HepG2 (cell line): ENCODE measurements around the gene ABHD10. TPM values are rescaled to one million over a fixed set of nuclear protein-coding genes. Genes with fewer than 3 reads are reported as not detected.

Experiments
- ATAC-seq: fragments of 200-7000 bp; cut with Tn5 transposase; 3 replicates; pipeline ENCODE4 v1.9.1; 2020; ENCODE audit warnings: mild to moderate bottlenecking, moderate library complexity
- BruUV-seq: library from RNA; stranded (reverse); fragments of 400-500 nt; replicated peaks from 2 replicates; lab custom pipeline; 2021; lab: Mats Ljungman, UMichigan
- CTCF ChIA-PET: fragments of 300-600 bp; formaldehyde crosslinking; extraction: SDS; loops from one replicate; lab custom pipeline; 2021; ENCODE audit warnings: low total read pairs, inconsistent platforms, low intra/inter-chr PET ratio; lab: Yijun Ruan, JAX
- POLR2A ChIA-PET: fragments of 350-600 bp; sonication (Branson Sonifier 250); formaldehyde crosslinking; loops from one replicate; lab custom pipeline; 2020; ENCODE audit warnings: antibody characterized with exemption, inconsistent platforms; lab: Yijun Ruan, JAX
- DNase-seq: peaks from one replicate; pipeline ENCODE4 v3.0.0-alpha.2; 2015; ENCODE audit warnings: low spot score
- FAIRE-seq: peaks from 3 replicates; lab custom pipeline; 2011; peaks lifted over from hg19 to GRCh38; lab: Jason Lieb, UNC
- H2AFZ ChIP-seq: one replicate; pipeline ENCODE4 v1.6.1; 2011; ENCODE audit warnings: low read length, inconsistent platforms
- H3K27ac ChIP-seq: fragments of 300-600 bp; 3 replicates; pipeline ENCODE4 v1.8.0; 2011; ENCODE audit warnings: mixed run types, mild to moderate bottlenecking, mixed read lengths, low read length, inconsistent platforms; ENCODE audit not compliant: insufficient read depth; ENCODE audit errors: extremely low read length
- H3K27me3 ChIP-seq, 2 experiments: fragments of 200-600 bp in 1 of 2; 2 replicates in 1 of 2; 3 replicates in 1 of 2; pipeline versions ENCODE4 v1.6.0 to v1.8.0; 2011; ENCODE audit warnings: low read length in 2 of 2, mild to moderate bottlenecking in 2 of 2, moderate library complexity in 2 of 2, inconsistent platforms in 1 of 2; ENCODE audit not compliant: insufficient read depth in 2 of 2, control insufficient read depth in 1 of 2
- H3K36me3 ChIP-seq, 2 experiments: fragments of 200-600 bp in 1 of 2; replicated peaks in 1 of 2; 2 replicates in 1 of 2; 3 replicates in 1 of 2; pipeline versions ENCODE4 v1.5.1 to v1.8.0; 2011; ENCODE audit warnings: low read length in 2 of 2, inconsistent platforms in 1 of 2; ENCODE audit not compliant: insufficient read depth in 2 of 2, control insufficient read depth in 1 of 2
- H3K4me1 ChIP-seq: 2 replicates; pipeline ENCODE4 v1.5.1; 2012; ENCODE audit warnings: low read length, inconsistent platforms; ENCODE audit not compliant: insufficient read depth
- H3K4me2 ChIP-seq: 2 replicates; pipeline ENCODE4 v1.6.0; 2011; ENCODE audit warnings: low read depth, low read length, inconsistent platforms
- H3K4me3 ChIP-seq, 3 experiments: fragments of 200-600 bp in 1 of 3; sonication (generic), shearing (Covaris generic) in 1 of 3; replicated peaks in 1 of 3; 2 replicates each; pipeline ENCODE4 v1.5.1; 2011 to 2016; ENCODE audit warnings: low read length in 3 of 3, inconsistent platforms in 2 of 3, low read depth in 2 of 3, mild to moderate bottlenecking in 2 of 3, control low read depth in 1 of 3, mixed read lengths in 1 of 3; ENCODE audit not compliant: insufficient read depth in 1 of 3
- H3K79me2 ChIP-seq: one replicate; pipeline ENCODE4 v1.6.1; 2011; ENCODE audit warnings: low read length, inconsistent platforms; ENCODE audit not compliant: insufficient read depth
- H3K9ac ChIP-seq: 2 replicates; pipeline ENCODE4 v1.6.0; 2011; ENCODE audit warnings: mild to moderate bottlenecking, low read depth, low read length, inconsistent platforms; ENCODE audit not compliant: insufficient read depth
- H3K9me3 ChIP-seq: 2 replicates; pipeline ENCODE4 v1.5.1; 2012; ENCODE audit warnings: mild to moderate bottlenecking, low read length
- H4K20me1 ChIP-seq: 2 replicates; pipeline ENCODE4 v1.6.0; 2011; ENCODE audit warnings: inconsistent platforms, mild to moderate bottlenecking, low read length, moderate library complexity; ENCODE audit not compliant: insufficient read depth
- CHD4 ChIP-seq: fragments of 200-600 bp; sonication (generic); IDR thresholded peaks from 2 replicates; pipeline ENCODE4 v1.7.0; 2017; ENCODE audit warnings: mild to moderate bottlenecking, low read length, borderline replicate concordance
- EHMT2 ChIP-seq: fragments of 200-600 bp; sonication (generic); IDR thresholded peaks from 2 replicates; pipeline ENCODE4 v1.7.0; 2017; ENCODE audit warnings: antibody characterized with exemption, low read depth, low read length, borderline replicate concordance
- IRF2 ChIP-seq: IDR thresholded peaks from 2 replicates; pipeline ENCODE4 v1.6.1; 2018; ENCODE audit warnings: missing genetic modification reagents, missing compliant biosample characterization
- NFKBIZ ChIP-seq: IDR thresholded peaks from 2 replicates; pipeline ENCODE4 v1.6.1; 2018; ENCODE audit warnings: missing genetic modification reagents, missing compliant biosample characterization
- PCBP2 ChIP-seq: fragments of 200-400 bp; formaldehyde crosslinking; optimal IDR thresholded peaks from 2 replicates; pipeline ENCODE3; 2018; ENCODE audit warnings: low read length, low read depth; ENCODE audit not compliant: poor library complexity, severe bottlenecking
- PRMT3 ChIP-seq: sonication (generic); formaldehyde crosslinking; IDR thresholded peaks from 2 replicates; pipeline ENCODE4 v1.8.1; 2022; ENCODE audit warnings: low read depth, mild to moderate bottlenecking, moderate library complexity, missing genetic modification reagents, borderline replicate concordance
- THAP11 ChIP-seq: IDR thresholded peaks from 2 replicates; pipeline ENCODE4 v1.6.1; 2016; ENCODE audit warnings: missing biosample characterization, missing genetic modification reagents
- ZNF264 ChIP-seq: sonication (generic); formaldehyde crosslinking; IDR thresholded peaks from 2 replicates; pipeline ENCODE4 v1.4.0; 2020; ENCODE audit warnings: missing genetic modification reagents
- ZNF546 ChIP-seq: sonication (generic); formaldehyde crosslinking; conservative IDR thresholded peaks from 2 replicates; pipeline ENCODE4 v1.8.1; 2023; ENCODE audit warnings: mild to moderate bottlenecking, missing genetic modification reagents
- ZNF777 ChIP-seq: sonication (generic); formaldehyde crosslinking; IDR thresholded peaks from 2 replicates; pipeline ENCODE4 v1.4.0; 2020; ENCODE audit warnings: missing genetic modification reagents
- ZSCAN30 ChIP-seq: sonication (generic); formaldehyde crosslinking; IDR thresholded peaks from 2 replicates; pipeline ENCODE4 v1.5.0; 2020; ENCODE audit warnings: mild to moderate bottlenecking, missing genetic modification reagents
- WGBS: methylation state at CpG from one replicate; pipeline ENCODE4 v1.1.6; 2017; ENCODE audit warnings: low lambda C conversion rate; 5-methylcytosine and 5-hydroxymethylcytosine counted together
- in situ Hi-C: cut with HindIII; loops from 2 replicates; pipeline ENCODE4 v1.10.0; 2017; ENCODE audit warnings: low pct_unique_long_range_greater_than_20kb; ENCODE audit not compliant: extremely low pct_ligation_motif_present
- intact Hi-C: fragments of 100-400 bp; cut with micrococcal nuclease; formaldehyde crosslinking; loops from one replicate; pipeline ENCODE4 v1.10.0; 2022; ENCODE audit not compliant: unreplicated experiment
- polyA plus RNA-seq, 8 experiments: library from polyadenylated mRNA; depleted of rRNA in 3 of 8; stranded (reverse) in 7 of 8; unstranded in 1 of 8; fragments of >200 nt; fragmentation: Illumina TruSeq in 4 of 8; extraction: Trizol in 4 of 8; gene quantifications; 2 replicates each; pipeline versions ENCODE4 v1.2.1 to v1.2.3, GENCODE V29; 2011 to 2016; ENCODE audit warnings: low read depth in 4 of 8, missing spikeins in 1 of 8, mixed read lengths in 1 of 8; ENCODE audit not compliant: insufficient read depth in 1 of 8
- total RNA-seq, 5 experiments: library from RNA; depleted of rRNA; stranded (reverse); fragments of >200 nt; fragmentation: Illumina TruSeq; extraction: Trizol; gene quantifications; 2 replicates each; pipeline ENCODE4 v1.2.3, GENCODE V29; 2016; ENCODE audit warnings: low read depth in 1 of 5
- TF ChIP-seq, protein P1 (sequence below): IDR thresholded peaks from 2 replicates; pipeline ENCODE4 v1.6.1; 2016; ENCODE audit warnings: mild to moderate bottlenecking, missing biosample characterization, missing genetic modification reagents
- TF ChIP-seq, protein P2 (sequence below): sonication (generic); formaldehyde crosslinking; IDR thresholded peaks from 2 replicates; pipeline ENCODE4 v1.4.0; 2020; ENCODE audit warnings: missing genetic modification reagents
- TF ChIP-seq, protein P3 (sequence below): sonication (generic); formaldehyde crosslinking; IDR thresholded peaks from 2 replicates; pipeline ENCODE4 v1.5.0; 2020; ENCODE audit warnings: missing genetic modification reagents
- TF ChIP-seq, protein P4 (sequence below): sonication (generic); formaldehyde crosslinking; IDR thresholded peaks from 2 replicates; pipeline ENCODE4 v1.4.0; 2020; ENCODE audit warnings: missing genetic modification reagents, borderline replicate concordance

ABHD10 gene
- total and polyA plus RNA-seq, 2 of the 13 experiments (the other 11 are each of a cell fraction or from before 2014, with no cell fraction given) = 22.8 to 50.2 TPM

DNA sequence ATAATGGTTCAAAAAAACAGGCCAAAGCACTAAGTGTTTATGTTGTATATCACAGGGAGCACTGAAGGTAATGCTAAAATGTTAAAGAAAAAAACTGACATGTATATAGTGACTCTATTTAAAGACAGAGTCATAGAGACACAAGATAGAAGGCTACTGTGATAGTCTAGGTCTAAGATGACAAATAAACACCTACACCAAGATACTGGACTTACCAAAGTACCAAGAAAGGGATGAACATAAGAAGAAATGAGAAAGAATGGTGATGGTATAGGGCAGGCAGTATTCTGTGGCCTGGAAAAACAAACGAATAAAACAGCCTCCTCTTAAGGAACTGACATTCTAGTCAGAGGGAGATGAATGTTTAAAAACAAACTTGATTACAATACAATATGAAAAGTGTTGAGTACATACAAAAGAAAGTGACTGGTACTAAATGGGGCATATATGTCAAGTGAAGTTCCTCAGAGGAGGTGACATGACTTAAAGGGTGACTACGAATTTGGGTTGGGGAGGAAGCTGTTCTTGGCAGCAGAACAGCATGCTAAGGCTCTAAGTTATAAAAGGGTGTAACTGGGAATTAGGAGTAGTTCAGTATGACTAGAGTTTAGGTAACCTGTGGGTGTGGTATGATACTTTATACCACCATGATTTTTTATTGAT, 5.9 kb downstream of the ABHD10 start:
- intact Hi-C loops = no loop called here
- Histone ChIP-seq H3K27me3 (no peaks in the 10 kb centered on the region), H4K20me1 (peaks cover 4% of the 10 kb centered on the region; the same call in 1 of the 2 replicates), H3K4me1 (peaks cover 23% of the 10 kb centered on the region), H3K27ac (no peak overlapping the region), H3K9ac (no peak overlapping the region), H3K9me3 (no peaks in the 10 kb centered on the region), H2AFZ (no peak overlapping the region), H3K36me3 (peaks cover 4 to 25% of the 10 kb centered on the region in 2 experiments; a peak in 3 of 5 replicates), H3K4me2 (no peak overlapping the region), H3K4me3 (no peak overlapping the region), H3K79me2 (peaks cover 33% of the 10 kb centered on the region)
- ATAC-seq = no peak
- in situ Hi-C loops = no loop called here
- WGBS = 94% methylated on average over 2 of the region's 2 CpGs
- TF ChIP-seq IRF2 (CRISPR knock-in tag) (no peak), ZNF264 (no peak), THAP11 (CRISPR knock-in tag) (no peak), ZNF777 (CRISPR knock-in tag) (no peak), ZNF546 (CRISPR knock-in tag) (no peak), PCBP2 (no peak), CHD4 (no peak)
- TF ChIP-seq, protein P1, sequence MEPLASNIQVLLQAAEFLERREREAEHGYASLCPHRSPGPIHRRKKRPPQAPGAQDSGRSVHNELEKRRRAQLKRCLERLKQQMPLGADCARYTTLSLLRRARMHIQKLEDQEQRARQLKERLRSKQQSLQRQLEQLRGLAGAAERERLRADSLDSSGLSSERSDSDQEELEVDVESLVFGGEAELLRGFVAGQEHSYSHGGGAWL (CRISPR knock-in tag) = no peak
- FAIRE-seq = no peak
- BruUV-seq = no TSS peak
- ChIA-PET CTCF (no interaction called here), POLR2A (no interaction called here)
- no peak for DNase-seq

DNA sequence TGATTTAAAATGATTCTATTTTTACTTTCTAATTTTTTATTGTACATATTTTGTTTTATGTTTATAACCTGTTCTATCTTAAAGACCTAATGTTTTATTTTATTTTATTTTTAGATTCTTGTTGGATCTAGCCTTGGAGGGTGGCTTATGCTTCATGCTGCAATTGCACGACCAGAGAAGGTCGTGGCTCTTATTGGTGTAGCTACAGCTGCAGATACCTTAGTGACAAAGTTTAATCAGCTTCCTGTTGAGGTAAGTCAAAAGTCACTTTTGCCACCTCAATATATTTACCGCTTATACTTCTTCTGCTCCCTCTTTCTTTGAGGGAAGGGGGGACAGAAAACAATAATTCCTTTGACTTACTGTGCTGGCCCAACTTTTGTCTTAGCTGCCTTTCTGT, 8.0 kb downstream of the ABHD10 start:
- BruUV-seq = no TSS peak
- ATAC-seq (no peak), FAIRE-seq (no peak), DNase-seq (no peak)
- peaks cover 4% of the 10 kb centered on the region; the same call in 1 of the 2 replicates for H4K20me1 ChIP-seq
- no peaks in the 10 kb centered on the region for H3K9me3 ChIP-seq
- no peak overlapping the region for H3K4me3 ChIP-seq
- H3K36me3 ChIP-seq = peaks cover 6 to 33% of the 10 kb centered on the region in 2 experiments
- ChIA-PET POLR2A (no interaction called here), CTCF (no interaction called here)
- no peak overlapping the region for H2AFZ ChIP-seq
- H3K27ac ChIP-seq = no peak overlapping the region
- peaks cover 5% of the 10 kb centered on the region for H3K4me1 ChIP-seq
- in situ Hi-C loops = no loop called here
- intact Hi-C loops = no loop called here
- no peak overlapping the region for H3K4me2 ChIP-seq
- peaks cover 13% of the 10 kb centered on the region for H3K79me2 ChIP-seq
- no peak overlapping the region for H3K9ac ChIP-seq
- 99% methylated on average over 3 of the region's 3 CpGs for WGBS
- no peaks in the 10 kb centered on the region for H3K27me3 ChIP-seq
- TF ChIP-seq ZSCAN30 (CRISPR knock-in tag) (no peak), NFKBIZ (CRISPR knock-in tag) (no peak), PRMT3 (no peak), EHMT2 (no peak)
- TF ChIP-seq, protein P2, sequence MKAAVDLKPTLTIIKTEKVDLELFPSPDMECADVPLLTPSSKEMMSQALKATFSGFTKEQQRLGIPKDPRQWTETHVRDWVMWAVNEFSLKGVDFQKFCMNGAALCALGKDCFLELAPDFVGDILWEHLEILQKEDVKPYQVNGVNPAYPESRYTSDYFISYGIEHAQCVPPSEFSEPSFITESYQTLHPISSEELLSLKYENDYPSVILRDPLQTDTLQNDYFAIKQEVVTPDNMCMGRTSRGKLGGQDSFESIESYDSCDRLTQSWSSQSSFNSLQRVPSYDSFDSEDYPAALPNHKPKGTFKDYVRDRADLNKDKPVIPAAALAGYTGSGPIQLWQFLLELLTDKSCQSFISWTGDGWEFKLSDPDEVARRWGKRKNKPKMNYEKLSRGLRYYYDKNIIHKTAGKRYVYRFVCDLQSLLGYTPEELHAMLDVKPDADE (CRISPR knock-in tag) = no peak
- TF ChIP-seq, protein P3, sequence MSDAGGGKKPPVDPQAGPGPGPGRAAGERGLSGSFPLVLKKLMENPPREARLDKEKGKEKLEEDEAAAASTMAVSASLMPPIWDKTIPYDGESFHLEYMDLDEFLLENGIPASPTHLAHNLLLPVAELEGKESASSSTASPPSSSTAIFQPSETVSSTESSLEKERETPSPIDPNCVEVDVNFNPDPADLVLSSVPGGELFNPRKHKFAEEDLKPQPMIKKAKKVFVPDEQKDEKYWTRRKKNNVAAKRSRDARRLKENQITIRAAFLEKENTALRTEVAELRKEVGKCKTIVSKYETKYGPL (CRISPR knock-in tag) = no peak
- TF ChIP-seq, protein P4, sequence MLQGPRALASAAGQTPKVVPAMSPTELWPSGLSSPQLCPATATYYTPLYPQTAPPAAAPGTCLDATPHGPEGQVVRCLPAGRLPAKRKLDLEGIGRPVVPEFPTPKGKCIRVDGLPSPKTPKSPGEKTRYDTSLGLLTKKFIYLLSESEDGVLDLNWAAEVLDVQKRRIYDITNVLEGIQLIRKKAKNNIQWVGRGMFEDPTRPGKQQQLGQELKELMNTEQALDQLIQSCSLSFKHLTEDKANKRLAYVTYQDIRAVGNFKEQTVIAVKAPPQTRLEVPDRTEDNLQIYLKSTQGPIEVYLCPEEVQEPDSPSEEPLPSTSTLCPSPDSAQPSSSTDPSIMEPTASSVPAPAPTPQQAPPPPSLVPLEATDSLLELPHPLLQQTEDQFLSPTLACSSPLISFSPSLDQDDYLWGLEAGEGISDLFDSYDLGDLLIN (CRISPR knock-in tag) = no peak
